ENCODE measurements around the gene MOBP.
"Not testable (repeated sequence)": the region's sequence is repeated elsewhere in the genome, so short reads cannot be mapped to it uniquely, and the experiment has no call there.

MOBP gene

DNA sequence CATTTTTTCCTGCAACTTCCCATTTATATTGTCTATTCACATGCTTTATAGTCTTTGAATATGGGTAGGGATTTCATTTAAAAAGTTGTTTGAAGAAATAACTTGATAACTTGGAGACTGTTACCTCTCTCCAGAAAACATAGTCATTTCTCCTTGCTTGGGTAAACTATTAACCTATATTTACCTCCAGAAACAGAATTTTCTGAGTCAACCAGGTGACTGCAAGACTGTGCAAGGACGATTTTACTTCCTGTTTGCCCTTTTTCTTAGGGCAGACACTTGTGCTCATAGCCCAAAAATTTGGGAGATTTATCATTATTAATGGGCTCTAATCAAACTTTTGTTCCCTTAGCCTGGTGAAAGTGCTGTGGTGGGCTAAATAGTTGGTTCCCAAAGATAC, 14.3 kb upstream of the MOBP start:
- DNase-seq = no peak

DNA sequence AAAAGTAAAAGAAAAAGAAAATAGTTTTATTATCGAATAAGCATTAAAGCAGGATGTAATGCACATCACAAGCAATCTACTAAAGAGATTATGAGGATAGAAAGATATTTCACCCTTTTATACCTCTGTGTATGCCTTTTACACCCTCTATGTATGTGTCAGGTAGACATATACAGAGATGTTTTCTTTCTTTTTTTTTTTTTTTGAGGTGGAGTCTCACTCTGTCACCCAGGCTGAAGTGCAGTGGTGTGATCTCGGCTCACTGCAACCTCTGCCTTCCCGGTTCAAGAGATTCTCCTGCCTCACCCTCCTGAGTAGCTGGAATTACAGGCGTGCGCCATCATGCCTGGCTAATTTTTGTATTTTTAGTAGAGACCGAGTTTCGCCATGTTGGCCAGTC, 13.6 kb upstream of the MOBP start:
- DNase-seq = not testable (repeated sequence)

DNA sequence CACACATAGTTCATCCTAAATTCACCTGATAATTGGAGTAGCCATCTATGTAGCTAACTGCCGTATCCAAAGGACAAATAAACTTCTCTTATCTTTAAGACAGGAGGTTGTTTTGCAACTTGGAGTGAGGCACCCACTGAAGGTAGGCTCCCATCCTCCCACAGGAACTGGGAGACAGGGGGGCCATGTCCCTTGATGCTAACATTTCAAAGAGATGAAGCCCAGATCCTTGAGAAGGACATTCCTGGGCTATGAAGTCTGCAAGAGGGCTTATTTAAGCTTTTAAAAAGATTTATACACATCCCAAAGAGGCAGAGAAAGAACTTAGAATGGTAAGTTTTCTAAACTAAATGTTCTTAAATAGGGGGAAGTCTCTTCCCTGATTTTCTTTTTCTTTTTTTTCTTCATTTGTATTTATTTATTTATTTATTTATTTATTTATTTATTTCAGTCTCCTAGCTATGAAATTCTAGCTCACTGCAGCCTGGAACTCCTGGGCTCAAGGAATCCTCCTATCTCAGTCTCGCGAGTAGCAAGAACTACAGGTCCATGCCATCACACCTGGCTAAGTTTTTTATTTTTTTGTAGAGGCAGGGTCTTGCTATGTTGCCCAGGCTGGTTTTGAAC, 12.8 kb upstream of the MOBP start:
- DNase-seq = no peak

DNA sequence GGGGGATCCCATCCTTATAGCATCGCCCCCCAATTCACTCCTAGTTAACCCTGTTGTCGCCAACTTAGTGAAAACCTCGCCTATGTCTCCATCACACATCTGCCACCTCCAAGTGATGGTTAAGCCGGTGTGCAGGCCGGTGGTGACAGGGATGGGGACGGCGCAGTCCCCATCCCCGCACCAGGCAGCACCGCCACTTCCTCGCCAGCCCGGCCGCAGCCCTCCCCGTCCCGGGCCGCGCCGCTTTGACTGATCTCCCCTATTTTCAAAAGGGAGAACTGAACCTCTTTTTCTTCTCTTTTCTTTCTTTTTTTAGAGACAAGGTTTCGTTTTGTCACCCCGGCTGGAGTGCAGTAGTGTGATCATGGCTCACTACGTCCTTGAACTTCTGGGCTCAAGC, 11.3 kb upstream of the MOBP start:
- no peak for DNase-seq

DNA sequence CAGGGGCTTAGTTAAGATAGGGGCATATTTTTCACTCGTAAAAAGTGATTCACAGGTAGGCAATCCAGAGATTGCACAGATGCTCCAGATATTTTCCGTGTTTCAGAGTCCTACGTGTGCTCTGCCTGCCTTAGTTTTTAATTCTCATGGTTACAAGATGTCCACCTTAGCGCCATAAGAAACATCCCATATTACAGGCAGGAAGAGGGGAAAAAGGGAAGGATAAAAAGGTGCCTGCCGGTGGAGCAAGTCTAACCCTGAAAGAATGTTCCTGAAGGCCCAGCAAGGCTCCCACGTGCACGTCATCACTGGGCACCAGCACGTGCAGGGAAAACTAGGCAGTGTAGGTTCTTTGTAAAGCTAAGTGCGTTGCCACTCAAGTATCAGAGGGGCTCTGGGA, 10.1 kb upstream of the MOBP start:
- DNase-seq = no peak

DNA sequence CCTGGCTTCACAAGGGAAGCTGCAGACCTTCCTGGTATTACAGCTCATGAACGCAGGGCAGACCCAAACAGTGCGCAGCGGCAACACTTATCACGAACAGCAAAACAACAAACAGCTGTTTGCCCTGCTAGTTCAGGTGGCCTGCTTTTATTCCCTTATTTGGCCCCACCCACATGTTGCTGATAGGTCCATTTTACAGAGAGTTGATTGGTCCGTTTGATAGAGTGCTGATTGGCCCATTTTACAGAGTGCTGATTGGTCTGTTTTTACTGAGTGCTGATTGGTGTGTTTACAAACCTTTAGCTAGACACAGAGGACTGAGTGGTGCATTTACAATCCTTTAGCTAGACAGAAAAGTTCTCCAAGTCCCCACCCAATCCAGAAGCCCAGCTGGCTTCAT, 8.9 kb upstream of the MOBP start:
- DNase-seq = not testable (repeated sequence)

DNA sequence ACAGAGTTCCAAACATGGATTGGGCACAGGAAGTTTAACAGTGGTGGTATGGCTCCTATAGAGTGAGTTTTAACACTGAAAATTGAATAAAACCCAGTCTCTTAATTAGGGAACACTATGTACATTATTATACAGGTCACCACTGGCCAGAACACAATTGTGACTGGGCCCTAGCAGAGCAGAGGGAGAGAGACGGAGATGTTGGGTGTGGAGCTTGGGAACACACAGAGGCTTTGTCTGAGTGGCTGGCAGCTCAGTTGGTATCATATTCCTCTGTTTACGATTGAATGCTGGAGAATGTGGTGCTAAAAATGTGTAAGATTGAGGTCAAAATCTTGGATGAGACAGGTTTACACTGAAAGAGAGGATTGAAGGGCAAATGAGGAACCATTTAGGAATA, 6.8 kb upstream of the MOBP start:
- no peak for DNase-seq

DNA sequence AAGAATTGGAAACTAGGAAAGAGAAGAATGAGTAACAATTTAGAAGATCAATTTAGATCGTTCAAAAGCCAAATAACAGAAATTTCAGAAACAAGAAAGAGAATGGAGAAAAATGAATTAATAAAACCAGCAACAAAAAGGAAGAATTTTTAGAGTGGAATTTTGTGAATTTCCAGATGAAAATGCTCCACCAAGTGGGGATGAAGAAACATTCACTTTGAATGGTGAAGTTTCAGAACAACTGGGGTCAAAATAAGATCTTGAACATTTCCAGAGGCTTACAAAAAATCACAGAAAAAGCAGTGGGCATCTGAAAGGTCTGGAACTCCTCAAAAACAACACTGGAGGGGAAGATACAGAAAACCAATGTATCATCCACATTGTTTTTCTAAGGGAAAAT, 4.2 kb upstream of the MOBP start:
- no peak for DNase-seq

DNA sequence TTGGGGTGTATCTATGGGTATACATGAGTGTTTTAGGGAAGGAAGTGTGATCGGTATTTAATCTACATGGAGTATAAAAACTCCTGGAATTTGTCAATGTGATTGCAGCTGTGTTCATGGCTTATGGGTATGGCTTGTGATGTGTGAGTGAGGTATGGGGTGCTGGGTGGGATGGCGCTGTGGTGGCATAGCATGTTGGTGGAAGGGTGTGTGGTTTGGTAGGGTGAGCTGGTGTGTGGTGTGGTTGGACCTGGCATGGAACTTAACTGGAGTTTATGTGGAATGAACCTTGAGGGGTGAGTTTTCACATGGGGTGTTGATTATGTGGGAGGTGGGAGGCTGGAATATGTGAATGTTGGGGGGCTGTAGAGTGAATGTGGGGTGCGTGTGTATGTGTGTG, 492 bp upstream of the MOBP start:
- DNase-seq = no peak

DNA sequence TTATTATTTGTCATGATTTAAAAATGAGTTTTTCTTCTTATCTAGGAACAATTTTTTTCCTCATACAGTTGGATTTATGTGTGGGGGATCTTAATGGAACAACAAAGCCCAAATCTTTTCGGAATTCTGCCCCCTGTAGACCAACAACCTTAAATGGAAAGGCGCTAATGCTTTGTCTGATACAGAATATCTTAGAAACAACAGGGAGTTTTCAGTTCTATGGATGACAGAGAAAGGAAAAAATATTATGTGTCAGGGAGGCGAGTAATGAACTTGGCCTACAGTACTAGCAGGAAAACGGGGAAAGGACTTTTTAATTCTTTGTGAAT, 592 bp downstream of the MOBP start:
- no peak for DNase-seq

DNA sequence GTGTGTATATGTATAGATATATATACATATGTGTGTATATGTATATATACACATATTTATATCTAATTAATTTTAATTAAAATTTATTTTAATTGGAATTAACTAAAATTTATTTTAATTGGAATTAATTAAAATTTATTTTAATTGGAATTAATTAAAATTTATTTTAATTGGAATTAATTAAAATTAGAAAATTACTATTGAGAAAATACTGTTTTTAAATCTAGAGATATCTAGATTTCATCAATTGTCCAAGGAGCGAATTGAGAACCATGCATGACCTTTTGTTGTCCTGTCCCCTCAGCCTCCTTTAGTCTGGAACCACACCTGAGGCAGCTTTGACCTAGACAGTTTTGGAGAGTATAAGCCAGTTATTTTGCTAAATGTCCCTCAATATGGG, 1.8 kb downstream of the MOBP start:
- no peak for DNase-seq

DNA sequence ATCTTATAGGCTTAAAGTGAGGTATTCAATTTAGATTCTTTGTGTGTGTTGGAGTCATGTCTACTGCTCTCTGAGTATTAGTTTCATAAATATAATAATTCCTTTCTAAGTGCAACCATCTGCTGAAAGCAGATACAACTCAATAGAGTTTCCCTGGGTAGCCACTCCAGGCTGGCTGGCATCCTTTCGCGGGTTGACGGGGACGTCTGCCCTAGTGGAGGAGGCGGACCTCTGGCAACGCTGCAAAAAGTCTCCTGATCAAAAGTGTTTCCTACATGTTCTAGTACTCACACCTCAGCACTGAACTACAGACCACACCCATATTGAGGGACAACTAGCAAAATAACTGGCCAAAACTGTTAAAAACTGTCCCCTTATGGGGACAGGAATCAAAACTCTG, 2.5 kb downstream of the MOBP start:
- DNase-seq = no peak

DNA sequence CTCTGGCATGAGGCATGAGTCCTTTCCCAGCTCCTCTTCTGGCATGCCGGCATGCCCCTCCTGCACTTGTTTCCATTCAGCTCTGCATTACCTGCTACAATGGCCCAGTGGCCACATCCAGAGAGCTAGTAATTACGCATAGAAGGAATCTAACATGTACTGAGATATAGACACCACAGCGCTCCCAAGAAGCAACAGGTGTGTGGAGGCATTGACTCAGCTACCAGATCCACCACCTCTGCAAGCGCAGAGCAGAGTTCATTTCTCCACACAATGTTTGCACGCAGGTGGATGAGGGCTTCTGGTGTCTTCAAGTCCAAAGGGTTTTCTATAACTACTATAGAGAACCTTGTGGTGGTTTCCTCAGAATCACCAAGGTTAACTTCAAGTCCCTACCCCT, 4.2 kb downstream of the MOBP start:
- DNase-seq = no peak

DNA sequence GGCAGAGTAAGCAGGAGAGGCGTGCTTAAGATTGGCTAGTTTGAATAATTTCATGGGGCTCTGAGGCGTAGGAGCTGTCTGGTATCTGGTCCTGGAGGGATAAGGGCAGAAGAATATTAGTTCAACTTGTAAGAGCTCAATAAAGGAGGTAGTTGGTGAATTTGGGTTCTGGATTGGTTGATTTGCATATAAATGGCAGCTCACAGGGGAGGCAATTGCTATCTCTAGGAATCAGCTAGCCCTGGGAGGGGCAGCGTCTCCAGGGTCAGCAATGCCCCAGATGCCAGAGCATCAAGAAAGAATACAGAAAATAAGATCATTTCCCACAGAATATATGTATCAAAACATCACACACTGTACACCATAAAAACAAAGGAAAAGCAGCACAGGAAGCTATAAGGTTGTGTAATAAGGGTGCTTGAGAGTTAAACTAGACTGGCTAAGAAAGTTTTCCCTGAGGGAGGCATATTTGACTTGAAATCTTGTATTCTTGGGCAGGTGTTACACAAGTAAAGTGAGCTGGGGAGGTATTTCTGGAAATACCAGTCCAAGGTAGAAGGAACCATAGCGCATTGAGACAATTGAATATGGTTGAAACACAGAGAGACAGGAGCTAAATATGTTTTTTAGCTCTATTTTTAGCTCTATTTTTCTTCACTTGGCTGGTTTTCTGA, 6.1 kb downstream of the MOBP start:
- DNase-seq = no peak

DNA sequence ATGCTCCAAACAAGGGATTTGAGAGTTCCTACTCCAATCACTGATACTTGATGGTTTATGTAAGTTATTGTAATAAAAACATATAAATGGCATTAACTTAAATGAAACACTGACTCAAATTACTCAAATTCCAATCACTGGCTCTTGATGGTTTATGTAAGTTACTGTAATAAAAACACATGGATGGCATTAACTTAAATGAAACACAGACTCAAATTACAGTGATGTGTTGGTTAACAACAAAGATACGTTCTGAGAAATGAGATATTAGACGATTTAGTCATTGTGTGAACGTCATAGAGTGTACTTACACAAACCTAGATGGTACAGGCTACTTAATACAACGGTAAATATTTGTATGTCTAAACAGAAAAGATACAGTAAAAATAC, 6.6 kb downstream of the MOBP start:
- DNase-seq = no peak

DNA sequence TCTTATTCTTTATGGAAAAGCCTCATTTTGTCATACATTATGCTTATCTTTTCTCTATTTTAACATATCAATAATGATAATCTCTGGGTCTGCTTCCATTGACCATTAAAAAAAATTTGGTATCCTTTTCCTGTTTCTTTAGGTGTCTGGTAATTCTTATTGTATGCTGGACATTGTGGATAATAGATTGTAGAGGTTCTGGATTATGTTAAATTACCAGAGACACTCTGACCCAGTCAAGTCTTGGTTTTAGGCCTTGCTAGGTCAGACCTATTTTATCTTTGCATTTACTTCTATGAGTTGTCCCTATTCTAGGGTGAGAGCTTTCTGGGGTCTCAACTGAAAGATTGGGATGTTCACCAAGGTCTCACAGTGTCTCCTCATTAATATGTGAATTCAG, 9.3 kb downstream of the MOBP start:
- DNase-seq = no peak

DNA sequence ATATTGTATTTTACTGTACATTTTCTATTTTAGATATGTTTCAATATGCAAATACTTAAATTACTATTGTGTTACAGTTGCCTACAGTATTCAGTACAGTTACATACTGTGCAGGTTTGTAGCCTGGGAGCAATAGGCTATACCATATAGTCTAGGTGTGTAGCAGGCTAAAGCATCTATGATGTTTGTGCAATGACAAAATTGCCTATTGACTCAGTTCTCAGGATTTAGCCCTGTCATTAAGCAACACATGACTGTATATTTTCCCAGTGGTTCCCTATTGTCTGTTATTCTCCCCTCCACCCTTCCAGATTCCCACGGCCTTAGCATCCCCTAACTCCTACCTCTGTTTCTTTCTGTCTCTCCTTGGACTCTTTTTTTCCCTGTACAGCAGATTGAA, 10.7 kb downstream of the MOBP start:
- no peak for DNase-seq

DNA sequence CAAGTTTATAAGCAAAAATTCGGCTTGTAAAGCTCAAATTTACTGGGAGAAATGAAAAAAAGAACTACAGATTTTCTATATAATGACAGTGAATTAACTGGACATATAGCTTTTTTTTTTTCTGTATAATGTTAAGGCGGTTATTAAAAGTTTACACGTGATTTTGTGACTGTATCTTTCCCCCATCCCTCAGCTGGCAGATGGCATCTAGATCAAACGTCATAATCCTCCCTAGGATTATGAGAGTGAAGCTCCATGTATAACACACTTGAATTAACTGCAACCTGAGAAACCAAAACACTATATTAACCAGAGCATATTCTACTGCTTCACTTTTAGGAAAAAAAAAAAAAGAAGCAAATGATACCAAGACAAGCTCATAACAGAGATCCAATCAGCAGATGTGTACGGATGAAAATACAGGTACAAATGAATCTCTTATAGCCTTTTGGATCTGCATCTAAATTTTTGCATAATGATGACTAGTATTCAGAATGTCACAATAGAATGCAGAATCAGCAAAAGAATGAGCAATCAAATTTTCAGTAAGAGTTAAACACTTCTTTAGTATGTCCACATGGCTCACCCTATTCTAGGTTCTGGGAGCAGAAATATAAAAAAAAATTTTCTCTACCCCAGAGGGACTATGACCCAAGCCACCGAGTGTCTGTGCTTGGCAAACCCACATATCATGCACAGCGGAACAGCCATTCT, 12.4 kb downstream of the MOBP start:
- no peak for DNase-seq

DNA sequence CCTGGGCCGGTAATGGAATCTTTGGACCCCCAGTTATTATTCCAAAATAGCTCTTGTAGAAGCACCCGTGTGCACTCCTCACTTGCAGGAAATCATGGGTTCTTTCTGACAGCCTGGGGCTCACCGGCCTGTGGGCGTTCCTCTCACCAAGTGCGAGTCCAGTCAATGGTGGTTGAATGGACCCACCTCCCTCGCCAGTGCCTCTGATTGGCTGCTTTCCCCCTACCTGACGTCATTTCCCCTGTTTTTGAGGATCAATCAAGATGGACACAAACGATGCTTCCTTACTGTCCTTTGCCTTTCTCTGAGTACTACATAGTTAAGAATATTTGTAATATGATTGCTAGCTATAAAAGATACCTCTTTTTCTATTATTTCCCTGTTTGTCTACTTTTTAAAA, 18.1 kb downstream of the MOBP start:
- DNase-seq = no peak

DNA sequence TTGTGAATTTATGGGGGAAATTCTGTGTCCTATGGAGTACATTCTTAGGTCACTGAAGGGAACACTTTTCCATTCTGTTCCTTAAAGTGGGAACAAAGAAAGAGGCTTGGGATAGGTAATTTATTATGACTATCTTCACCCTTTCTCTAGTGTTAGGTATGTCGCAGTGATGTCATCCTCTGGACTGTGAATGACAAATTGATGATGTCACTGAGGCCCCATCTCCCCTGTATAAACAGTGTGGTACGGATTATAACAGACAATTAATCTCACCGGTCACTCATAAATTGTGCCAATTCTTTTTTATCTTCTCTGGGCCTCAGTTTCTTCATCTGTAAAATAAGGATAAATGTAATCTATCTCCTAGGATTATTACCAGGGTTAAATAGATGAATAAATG, 23.5 kb downstream of the MOBP start:
- no peak for DNase-seq

DNA sequence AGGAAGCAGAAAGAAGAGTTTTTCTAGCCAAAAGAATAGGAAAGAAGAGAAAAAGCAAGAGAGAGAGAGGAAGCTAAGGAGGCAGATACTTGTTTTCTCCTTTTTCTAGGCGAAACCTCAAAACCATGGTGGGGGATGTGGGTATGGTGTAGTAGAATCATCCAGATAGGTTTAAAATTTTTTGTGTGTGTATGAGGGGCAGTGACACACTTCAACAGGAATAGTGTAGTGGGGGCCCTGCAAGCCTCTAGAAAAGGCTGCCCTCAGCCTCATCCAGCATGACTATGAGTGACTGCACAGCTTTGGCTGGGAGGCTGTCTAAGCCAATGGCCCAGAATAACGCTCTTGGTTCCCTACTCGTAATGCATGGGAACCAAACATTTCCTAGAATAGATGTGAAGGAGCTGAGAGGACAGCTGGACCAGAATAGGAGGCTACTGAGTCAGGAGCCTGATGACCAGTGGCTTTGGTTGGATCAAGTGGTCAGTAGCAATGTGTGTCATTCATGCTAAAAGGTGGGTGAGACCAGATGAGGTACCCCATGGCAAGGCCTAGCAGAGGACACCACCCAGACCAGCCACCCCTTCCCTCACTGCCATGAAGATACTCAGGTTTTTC, 24.4 kb downstream of the MOBP start:
- DNase-seq = no peak

DNA sequence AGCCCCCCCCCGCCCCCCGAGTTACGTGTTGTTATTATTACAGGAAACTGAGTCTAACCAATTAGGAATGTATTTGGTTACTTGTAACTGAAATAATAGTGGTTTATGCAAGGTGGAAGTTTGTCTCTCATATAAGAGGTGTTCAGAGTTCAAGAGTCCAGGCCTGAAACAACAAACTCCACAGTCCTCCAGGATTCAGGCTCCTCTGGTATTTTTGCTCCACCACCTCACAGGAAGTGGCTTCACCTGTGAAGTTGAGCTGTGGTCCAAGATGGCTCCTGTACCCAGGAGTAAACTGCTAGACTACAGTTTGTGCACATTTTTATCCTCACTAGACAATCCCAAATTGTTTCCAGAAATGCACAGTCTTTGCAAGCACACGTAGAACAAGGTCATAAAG, 27.3 kb downstream of the MOBP start:
- no peak for DNase-seq

DNA sequence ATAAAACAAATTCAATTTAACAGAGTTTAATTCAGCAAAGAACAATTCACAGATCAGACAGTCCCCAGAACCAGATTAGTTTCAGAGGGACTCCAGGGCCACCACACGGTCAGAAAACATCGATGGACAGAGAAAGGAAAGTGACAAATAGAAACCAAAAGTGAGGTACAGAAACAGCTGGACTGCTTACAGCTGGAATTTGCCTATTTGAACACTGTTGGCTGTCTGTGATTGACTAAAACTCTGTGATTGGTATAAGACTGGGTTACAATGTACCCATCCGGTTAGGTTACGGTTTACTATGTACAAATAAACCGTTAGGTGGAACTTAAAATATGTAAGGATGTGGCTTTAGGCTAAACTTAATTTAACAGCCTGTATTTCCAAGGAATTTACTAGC, 30.3 kb downstream of the MOBP start:
- DNase-seq = no peak

DNA sequence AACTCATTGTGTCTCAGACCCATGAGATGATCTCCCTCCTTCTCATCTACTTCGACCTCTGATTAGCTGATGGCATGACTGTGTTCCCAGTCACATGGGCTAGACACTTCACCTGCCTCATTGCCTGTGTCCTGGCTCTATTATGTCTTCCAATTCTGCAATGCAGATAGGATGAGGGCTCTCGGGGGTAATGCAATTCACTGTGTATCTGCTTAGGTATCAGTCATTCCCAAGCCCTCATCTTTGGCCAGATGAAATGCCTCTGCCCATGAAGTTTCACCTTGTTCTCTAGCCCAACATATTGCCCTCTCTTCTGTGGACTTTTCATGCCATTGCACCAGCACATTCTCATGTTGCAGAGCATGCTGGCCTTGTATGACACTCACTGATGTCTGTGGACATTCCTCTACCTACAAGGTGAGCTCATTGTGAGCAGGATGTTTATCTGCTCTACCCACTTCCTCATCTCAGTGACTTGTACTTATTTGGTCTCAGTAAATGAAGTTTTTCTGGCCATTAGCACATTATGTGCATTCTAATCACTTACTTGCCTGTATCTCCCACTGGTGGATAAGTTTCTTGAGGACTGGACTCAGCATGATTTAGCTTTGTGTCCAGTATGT, 32.3 kb downstream of the MOBP start:
- DNase-seq = no peak
